Progenitor cell of endocrine pancreas (in vitro differentiated cells): ENCODE results near the gene SLC16A1. TPM values are rescaled to one million over a fixed set of nuclear protein-coding genes. Genes with fewer than 3 reads are reported as not detected.

Source experiments
- DNase-seq: peaks from one replicate; pipeline ENCODE4 v3.0.0; 2021; ENCODE audit warnings: low spot score; ENCODE audit not compliant: unreplicated experiment
- H3K27ac Mint-ChIP-seq: 2 replicates; pipeline ENCODE4 v1.8.0; 2021; ENCODE audit warnings: mild to moderate bottlenecking, moderate library complexity, mixed read lengths
- H3K27me3 Mint-ChIP-seq: 2 replicates; pipeline ENCODE4 v1.8.0; 2021; ENCODE audit warnings: mixed read lengths
- H3K36me3 Mint-ChIP-seq: 2 replicates; pipeline ENCODE4 v1.8.0; 2022; ENCODE audit warnings: mixed read lengths; ENCODE audit not compliant: insufficient read depth
- H3K4me1 Mint-ChIP-seq: 2 replicates; pipeline ENCODE4 v1.8.0; 2021; ENCODE audit warnings: low read depth, mixed read lengths
- H3K4me3 Mint-ChIP-seq: 2 replicates; pipeline ENCODE4 v1.8.0; 2021; ENCODE audit warnings: low read depth, mild to moderate bottlenecking, moderate library complexity, mixed read lengths
- H3K9me3 Mint-ChIP-seq: 2 replicates; pipeline ENCODE4 v1.8.0; 2021; ENCODE audit warnings: low read depth, mixed read lengths
- total RNA-seq: library from RNA; stranded (reverse); gene quantifications from 2 replicates; pipeline ENCODE4 v1.2.1, GENCODE V29; 2021
- TF ChIP-seq, protein P1 (sequence below): fragments of 200-600 bp; sonication (generic); IDR thresholded peaks from one replicate; pipeline ENCODE4 v1.5.0; 2021; ENCODE audit warnings: antibody characterized with exemption, mild to moderate bottlenecking; ENCODE audit not compliant: unreplicated experiment

The SLC16A1 gene
- total RNA-seq, 1 donor from 2014 or later, result 65.0 TPM

DNA sequence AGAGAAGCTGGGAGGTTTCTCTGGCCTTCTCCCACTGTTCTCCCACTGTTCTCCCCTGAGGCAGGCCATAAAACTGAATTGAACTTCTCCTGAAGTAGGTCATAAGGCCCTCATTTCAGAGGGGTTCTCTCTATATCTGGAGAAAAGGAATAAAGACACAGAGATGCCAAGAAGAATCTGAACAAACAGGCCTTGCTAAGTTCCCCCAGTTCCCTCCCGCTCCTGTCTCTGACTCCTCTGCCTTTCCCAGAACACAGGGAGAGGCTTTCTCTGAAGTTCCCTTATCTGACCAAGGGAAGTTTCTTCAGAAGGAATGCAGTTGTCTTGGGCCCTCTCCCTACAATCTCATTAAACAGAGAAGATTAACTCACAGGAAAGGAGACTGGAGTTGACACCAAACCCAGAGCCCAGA, 83.4 kb downstream of the SLC16A1 start:
- no peaks in the 10 kb centered on the region for H3K27me3 Mint-ChIP-seq
- H3K4me3 Mint-ChIP-seq, result no peak overlapping the region
- H3K36me3 Mint-ChIP-seq, result no peaks in the 10 kb centered on the region
- no peak for DNase-seq
- TF ChIP-seq, protein P1, sequence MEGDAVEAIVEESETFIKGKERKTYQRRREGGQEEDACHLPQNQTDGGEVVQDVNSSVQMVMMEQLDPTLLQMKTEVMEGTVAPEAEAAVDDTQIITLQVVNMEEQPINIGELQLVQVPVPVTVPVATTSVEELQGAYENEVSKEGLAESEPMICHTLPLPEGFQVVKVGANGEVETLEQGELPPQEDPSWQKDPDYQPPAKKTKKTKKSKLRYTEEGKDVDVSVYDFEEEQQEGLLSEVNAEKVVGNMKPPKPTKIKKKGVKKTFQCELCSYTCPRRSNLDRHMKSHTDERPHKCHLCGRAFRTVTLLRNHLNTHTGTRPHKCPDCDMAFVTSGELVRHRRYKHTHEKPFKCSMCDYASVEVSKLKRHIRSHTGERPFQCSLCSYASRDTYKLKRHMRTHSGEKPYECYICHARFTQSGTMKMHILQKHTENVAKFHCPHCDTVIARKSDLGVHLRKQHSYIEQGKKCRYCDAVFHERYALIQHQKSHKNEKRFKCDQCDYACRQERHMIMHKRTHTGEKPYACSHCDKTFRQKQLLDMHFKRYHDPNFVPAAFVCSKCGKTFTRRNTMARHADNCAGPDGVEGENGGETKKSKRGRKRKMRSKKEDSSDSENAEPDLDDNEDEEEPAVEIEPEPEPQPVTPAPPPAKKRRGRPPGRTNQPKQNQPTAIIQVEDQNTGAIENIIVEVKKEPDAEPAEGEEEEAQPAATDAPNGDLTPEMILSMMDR, result no peak
- H3K27ac Mint-ChIP-seq, result no peak overlapping the region
- no peaks in the 10 kb centered on the region for H3K9me3 Mint-ChIP-seq
- peaks cover 28% of the 10 kb centered on the region for H3K4me1 Mint-ChIP-seq

DNA sequence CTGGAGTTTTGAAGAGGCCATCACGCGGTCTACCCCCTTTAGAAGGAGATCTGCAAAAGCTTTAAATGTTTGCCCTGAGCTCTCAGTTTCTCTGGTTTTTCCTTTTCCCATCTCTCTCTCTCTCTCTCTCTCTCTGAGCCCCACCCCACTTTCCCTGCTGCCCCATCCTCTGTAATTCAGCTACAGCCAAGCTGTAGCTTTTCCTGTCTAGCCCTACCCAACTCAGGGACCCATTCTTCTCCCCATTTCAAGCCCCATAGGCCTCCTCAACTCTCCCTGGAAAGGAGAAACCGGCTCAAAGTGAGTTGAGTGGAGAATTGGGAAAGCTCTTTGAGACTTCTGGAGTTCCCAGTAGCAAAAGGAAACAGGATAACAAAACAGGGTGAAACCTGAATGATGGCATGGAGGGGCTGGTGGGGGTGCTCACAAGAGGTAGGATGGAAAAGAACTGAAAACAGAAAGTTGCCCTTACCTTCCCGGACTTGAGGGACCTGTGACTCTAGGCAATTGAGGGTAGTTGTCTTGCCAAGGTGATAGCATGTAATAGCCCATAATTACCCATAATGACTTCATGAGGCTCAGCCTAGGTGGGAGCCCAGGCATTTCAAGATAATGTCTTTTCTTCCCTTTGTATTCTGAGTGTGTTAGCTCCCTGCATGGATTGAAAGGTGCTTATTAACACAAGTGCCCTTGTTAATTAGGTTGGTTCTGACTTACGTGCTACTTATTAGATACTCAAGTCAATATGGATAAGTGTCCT, 84.9 kb downstream of the SLC16A1 start:
- Mint-ChIP-seq H3K27ac (no peak overlapping the region), H3K36me3 (no peaks in the 10 kb centered on the region), H3K27me3 (no peaks in the 10 kb centered on the region), H3K4me1 (peaks cover 30% of the 10 kb centered on the region), H3K9me3 (no peaks in the 10 kb centered on the region), H3K4me3 (no peak overlapping the region)
- TF ChIP-seq, protein P1, result no peak
- DNase-seq, result no peak

DNA sequence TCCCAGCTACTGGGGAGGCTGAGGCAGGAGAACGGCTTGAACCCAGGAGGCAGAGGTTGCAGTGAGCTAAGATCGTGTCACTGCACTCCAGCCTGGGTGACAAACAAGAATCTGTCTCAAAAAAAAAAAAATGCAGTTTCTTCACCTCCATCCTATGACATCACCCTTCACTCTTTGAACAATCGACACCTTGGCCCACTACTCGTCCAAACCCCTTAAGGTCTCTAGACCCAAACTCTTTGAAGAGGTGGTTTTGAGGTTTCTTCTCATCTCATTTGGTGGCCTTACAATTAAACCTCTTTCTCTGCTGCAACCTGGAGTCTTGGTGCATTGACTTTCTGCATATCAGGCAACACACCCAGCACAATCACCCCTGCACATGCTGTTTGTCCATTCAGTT, 86.1 kb downstream of the SLC16A1 start:
- Mint-ChIP-seq H3K4me1 (peaks cover 30% of the 10 kb centered on the region), H3K27me3 (no peaks in the 10 kb centered on the region), H3K4me3 (no peak overlapping the region), H3K27ac (peak overlapping the region; percentile 92), H3K36me3 (no peaks in the 10 kb centered on the region), H3K9me3 (no peaks in the 10 kb centered on the region)
- TF ChIP-seq, protein P1, result no peak
- no peak for DNase-seq

DNA sequence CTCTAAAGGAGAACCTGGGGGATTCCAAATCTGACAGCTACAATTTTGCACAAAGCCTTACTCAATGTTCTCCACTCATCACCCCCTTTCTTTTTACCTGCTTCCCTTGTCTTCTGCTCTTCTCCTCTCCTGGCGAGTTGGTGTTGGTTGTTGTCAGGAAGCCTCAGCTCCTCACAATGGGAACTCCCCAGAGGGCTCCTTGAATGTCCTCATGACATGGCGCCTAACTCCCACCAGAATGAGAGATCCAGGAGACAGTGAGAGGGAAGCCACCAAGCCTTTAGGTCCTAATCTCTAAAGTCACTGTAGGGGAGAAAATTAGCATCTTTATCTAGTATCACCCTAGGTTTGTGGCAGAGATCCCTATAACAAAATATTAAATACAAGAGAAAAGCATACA, 87.8 kb downstream of the SLC16A1 start:
- no peaks in the 10 kb centered on the region for H3K27me3 Mint-ChIP-seq
- no peaks in the 10 kb centered on the region for H3K36me3 Mint-ChIP-seq
- no peak overlapping the region for H3K27ac Mint-ChIP-seq

DNA sequence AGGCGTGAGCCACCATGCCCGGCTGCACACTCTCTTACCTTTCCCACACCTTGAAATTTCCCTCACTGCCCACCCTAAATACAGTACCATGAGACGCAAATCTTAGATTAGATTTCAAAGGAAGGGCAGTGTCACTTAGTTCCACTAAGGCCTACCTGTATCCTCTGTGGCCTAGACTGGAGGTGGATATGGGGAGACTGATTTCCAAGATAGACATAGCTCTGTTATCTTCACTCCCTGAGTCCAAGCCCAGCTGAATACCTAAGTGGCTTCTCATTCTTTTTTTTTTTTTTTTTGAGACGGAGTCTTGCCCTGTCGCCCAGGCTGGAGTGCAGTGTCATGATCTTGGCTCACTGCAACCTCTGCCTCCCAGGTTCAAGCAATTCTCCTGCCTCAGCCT, 89.0 kb downstream of the SLC16A1 start:
- no peaks in the 10 kb centered on the region for H3K9me3 Mint-ChIP-seq
- peaks cover 20% of the 10 kb centered on the region for H3K4me1 Mint-ChIP-seq
- TF ChIP-seq, protein P1, result no peak
- no peak for DNase-seq
- no peaks in the 10 kb centered on the region for H3K27me3 Mint-ChIP-seq
- no peaks in the 10 kb centered on the region for H3K36me3 Mint-ChIP-seq
- no peak overlapping the region for H3K27ac Mint-ChIP-seq
- no peak overlapping the region for H3K4me3 Mint-ChIP-seq

More for the DNA sequence above, 87.8 kb downstream of the SLC16A1 start:
- H3K4me1 Mint-ChIP-seq, result peaks cover 28% of the 10 kb centered on the region
- no peak for DNase-seq
- H3K9me3 Mint-ChIP-seq, result no peaks in the 10 kb centered on the region
- TF ChIP-seq, protein P1, result no peak
- no peak overlapping the region for H3K4me3 Mint-ChIP-seq
